Measurements from ENCODE around the gene DUSP22.
A peak's percentile ranks its signal among the peaks of the same experiment; 100 is the strongest.

DUSP22 gene

DNA sequence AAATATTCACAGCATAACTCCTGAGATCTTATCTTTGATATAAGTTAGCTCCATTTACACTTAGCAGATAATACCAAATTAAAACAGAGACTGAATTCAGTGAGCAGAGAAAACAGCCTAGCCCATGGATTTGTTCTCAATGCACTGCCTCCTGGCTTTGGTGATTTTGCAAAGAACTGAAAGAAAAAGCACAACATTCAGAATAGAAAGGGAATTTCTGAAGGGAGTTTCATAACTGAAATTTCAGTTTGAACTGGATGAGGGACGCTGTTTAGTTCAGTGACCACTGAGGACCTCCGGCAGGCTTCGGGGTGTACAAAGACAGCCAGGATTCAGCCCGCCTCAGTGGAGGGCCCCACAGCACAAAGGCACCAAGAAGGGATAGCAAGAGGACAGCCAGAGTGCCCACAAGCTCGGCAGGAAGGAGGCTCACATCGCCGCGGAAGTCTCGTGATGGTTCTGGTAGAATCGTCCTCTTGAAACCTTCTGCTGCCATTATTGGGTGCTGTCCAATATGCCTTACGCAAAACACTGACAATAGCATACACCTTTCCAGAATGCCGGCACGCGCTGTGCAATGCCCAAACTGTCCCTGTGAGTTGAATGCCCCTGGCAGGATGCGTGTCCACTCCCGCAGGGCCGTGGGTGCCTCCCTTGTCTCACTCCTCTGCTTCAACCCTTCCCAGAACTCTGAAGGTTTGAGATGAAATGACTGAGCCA lies 89.6 kb downstream of the DUSP22 start:
- DNase-seq (ENCODE audit: low spot score) = no peak

DNA sequence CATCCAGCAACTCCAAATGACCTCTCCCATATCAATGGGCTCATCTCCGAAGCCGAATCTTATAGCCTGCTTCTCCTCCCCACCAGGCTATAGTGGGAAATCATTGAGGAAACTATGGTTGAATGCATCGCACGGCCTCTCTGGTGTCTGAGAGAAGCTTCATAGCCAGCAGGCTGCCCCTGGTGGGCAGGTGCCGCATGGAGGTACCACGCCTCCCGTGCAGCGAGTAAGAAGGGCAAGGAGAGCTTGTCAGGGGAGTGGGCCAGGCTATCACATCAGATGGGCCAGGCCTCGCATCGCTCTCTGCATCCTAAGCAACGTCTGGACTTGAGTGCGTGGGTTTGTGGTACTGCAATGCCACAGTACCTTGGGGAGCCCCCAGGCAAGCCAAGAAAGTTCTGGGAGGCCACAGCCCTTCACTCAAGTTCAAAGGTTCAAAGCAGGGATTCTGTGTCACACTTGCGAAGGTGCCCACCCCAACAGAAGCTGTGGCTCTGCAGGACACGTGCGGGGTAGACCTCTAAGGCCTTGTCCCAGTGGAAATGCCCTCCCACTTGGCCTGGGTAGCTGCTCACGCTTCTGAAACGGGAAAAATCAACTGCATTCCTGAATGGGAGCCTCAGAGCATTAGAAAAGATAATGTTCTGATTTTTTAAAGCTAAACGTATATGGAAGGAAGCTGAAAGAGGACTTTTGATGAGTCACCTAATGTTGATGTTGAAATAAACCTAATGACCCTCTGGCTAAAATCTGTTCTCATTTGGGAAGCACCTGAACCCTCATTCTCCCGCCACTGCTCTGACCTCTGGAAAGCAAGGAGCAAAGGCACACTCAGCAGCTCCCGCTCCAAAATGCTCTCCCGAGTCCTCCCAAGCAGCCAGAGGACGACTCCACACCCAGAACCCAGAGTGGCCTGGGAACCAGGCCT lies 90.9 kb downstream of the DUSP22 start:
- no peak for DNase-seq (ENCODE audit: low spot score)

DNA sequence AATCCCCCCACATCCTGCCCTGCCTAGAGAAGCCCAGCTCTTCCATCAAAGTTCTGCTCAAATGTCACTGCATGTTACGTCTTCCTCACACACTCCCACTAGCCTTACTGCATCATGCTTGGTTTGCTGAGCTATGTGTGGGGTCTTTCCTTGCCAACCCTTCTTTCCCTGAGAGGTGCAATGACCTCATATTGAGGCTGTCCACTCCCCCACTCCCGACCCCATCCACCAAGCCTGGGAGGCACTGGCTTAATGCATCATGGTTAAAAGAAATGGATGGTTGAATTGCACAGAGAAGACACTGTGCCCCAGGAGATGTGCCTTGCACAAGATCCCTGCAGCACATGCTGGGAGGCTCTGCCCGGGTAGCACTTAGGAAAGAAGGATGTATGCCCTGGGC lies 91.6 kb downstream of the DUSP22 start:
- no peak for DNase-seq (ENCODE audit: low spot score)

DNA sequence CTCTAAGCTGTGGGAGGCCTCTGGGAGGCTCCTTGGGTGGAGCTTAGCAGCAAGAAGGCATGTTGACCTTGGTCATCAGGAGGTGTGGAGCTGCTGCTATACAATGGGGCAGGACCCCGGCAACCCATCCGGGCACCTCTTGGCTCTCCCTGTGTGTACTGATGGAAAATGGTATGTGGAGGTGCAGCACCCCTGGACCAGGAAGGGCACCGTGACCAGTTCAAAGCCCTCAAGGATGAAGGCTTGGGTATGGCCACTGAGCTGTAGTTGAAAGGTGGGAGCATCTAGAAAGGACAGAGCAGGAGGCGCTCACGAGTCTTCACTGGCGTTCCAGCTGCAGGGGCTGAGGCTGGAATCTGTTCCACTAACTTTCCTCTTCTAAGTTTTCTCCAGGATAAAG lies 92.6 kb downstream of the DUSP22 start:
- DNase-seq (ENCODE audit: low spot score) = no peak

DNA sequence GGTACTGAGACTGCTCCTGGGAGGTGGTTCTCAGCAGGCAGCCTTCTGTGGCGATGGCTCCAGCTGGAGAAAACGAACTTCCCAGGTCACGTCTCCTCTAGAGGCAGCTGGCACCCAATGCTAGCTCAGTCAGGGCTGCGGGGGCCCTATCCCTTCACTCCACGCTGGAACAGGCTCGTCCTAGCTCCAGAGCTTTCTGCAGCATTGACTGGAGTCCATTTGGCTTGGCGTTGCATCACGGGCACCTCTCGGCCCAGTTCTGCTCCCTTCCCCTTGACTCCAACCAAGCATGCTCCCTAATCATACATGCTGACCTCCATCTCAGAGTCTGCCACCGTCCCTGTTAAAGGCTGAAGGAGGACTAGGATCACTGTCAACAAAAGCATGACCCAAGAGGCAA lies 93.3 kb downstream of the DUSP22 start:
- DNase-seq (ENCODE audit: low spot score) = no peak

DNA sequence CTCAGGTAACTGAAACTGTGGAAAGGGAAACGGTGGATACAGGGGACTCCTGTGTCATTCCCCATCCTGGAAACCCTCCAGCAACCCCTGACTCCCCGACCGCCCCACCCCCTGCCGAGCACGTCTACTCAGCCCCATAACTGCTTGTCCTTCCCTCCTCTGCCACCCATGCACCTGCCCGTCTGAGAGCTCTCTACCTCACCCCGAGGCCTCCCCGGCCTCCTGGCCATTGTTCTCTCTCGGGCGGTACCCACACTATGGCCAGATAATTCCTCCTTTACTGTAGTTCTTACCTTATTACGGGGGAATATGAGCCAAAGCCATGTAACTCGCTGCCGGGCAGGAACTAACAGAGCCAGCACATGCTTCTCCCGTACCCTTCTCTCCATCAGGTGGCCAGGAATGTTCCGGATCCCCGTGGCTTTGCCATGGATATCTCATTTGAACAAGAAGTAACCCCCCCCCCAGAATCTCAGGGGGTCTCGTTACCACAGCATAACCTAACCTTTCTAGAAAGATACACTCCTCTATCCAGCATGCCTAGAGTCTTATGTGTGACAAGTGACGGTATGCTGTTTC lies 94.5 kb downstream of the DUSP22 start:
- DNase-seq (ENCODE audit: low spot score) = no peak

DNA sequence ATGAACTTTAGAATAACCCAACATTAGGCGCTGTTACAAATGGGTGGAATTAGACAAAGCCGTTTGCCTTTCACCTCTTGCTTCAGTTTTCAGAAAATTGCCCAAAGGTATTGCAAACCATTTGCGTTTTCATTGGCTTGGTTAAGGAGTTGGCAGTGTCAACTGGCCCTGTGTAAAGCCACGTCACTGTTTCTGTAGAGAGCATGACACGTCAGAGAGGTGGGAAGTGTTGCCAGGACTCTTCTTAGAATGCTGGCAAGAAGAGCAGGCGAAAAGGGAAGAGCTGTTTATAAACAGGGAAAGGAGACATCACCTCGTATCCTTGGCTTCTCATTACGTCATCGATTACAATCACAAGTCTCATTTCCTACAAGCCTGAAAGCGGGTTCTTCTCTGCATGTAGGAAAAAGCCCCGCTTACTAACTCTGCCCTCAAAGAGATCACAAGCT lies 95.0 kb downstream of the DUSP22 start:
- no peak for DNase-seq (ENCODE audit: low spot score)

DNA sequence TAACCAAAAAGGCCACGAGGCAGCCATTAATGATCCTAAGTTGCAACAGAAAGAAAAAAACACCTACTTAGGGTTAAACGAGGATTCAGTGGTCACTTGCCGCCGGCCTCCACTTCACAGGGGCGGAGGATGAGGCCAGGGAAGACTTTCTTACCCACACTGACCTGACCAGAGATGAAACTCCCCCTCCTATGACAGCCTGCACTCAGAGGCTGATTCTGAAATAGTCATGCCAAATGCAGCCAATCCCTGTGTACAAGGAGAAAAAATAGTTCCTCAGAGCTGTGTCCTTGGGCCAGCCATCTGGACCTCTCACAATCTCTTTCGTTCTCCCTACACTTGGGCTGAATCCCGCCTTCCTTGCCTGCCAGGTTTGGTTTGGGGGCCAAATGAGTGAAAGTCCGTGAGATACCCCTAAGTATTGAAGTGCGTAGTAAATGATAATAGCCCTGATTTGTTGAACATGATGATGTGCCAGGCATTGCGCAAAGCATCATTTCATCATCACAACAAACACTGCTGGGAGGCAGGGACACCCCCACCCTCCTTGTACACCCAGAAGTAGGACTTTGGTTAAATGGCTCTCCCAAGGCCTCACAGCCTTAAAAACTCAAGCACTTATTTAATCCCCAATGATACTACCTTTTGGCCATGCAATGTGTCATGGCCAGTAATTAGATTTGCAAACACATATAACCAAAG lies 96.1 kb downstream of the DUSP22 start:
- DNase-seq (ENCODE audit: low spot score) = no peak

DNA sequence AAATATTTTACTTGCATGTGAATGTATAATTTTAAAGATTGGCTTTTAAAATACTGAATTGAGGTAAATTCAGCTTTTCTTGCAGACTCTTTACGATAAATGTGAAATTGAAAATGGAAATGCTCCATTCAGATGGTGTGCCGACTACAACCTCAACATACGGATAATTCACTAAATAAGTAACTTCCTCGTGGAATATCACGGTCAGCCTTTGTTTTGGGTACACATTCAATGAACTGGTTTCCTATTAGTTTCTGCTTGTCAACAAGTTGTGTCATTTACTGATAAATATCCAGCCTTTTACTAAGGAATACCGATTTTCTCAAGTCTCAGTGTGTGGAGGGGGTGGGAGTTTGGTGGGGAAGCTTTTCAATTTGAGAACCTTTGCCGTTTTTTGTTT lies 96.9 kb downstream of the DUSP22 start:
- DNase-seq (ENCODE audit: low spot score) = no peak

DNA sequence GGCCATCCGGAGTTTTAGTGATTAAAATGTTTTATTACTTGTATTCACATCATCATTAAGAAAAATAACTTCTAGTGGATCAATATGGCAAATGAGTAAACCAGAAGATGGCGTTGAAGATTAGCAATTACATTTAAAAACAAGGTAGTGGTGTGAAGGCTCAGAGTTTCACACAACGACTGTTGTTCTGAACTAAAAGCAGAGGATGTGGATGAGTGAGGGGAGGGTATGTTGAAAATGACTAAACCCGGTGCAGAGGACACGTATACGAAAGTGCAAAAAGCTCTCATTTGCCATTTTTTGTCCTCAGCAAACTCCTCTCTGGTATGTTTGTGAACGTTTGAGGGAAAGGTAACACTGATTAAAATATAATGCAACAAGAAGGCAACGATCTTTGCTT lies 97.3 kb downstream of the DUSP22 start:
- no peak for DNase-seq (ENCODE audit: low spot score)

DNA sequence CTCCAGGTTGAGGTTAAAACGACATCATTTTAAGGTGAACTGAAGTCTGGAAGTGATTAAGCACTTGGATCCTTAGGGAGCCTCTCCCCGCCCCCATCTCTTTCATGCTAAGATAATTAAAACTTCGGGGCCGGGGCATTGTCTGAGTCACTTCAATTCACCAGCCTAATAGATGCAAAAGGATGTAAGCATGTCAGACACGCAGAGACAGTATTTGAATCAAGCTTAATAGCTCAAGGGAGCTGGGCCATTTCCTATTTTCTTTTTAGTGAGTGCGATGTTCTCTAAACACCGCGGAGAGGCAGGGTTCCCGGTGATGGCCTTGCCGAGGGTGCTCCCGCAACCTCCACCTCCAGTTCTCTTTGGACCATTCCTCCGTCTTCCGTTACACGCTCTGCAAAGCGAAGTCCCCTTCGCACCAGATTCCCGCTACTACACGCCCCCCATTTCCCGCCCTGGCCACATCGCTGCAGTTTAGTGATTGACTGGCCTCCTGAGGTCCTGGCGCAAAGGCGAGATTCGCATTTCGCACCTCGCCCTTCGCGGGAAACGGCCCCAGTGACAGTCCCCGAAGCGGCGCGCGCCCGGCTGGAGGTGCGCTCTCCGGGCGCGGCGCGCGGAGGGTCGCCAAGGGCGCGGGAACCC lies 98.7 kb downstream of the DUSP22 start:
- DNase-seq (ENCODE audit: low spot score) = no peak

DNA sequence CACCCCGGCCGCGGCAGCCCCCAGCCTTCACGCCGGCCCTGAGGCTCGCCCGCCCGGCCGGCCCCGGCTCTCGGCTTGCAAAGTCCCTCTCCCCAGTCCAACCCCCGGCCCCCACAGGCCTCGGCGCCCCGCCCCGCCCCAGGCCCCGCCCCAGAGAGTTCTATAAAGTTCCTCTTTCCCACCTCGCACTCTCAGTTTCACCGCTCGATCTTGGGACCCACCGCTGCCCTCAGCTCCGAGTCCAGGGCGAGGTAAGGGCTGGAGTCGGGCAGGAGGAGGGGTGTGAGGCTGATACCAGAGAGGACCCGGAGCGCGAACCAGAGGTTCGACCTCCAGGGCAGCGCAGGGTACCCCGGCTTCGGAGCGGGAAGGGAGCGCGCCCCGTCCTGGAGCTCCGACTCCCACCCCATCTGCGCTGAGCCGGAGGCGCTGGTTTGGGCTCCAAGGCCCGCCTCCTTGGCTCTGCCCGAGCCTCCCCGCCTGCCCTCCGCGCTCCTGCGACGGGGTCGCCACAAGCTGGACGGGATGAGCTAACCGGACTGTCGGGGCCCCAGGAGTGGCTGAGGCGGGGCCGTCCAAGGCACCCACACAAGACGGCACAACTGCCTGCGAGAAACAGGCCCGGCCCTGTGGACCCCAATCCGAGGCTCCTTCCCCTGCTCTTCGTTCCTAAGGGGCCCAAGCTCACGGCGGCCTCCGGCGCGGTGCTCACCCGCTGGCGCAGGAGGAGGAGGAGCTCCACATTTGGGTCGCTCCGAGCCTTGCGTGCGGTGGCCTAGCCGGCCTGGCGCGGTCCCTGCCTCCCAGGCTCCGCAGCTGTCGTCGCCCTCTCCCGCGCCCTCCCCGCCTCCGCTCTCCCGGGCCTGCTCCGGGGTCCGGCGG lies 99.5 kb downstream of the DUSP22 start, which contains the start of gene IRF4:
TSS of gene IRF4 (plus strand) at position 194 of the 882 bp plus-strand sequence. CDS start 1,401 bp downstream, outside the sequence.
- peak; percentile 78 for DNase-seq (ENCODE audit: low spot score)

DNA sequence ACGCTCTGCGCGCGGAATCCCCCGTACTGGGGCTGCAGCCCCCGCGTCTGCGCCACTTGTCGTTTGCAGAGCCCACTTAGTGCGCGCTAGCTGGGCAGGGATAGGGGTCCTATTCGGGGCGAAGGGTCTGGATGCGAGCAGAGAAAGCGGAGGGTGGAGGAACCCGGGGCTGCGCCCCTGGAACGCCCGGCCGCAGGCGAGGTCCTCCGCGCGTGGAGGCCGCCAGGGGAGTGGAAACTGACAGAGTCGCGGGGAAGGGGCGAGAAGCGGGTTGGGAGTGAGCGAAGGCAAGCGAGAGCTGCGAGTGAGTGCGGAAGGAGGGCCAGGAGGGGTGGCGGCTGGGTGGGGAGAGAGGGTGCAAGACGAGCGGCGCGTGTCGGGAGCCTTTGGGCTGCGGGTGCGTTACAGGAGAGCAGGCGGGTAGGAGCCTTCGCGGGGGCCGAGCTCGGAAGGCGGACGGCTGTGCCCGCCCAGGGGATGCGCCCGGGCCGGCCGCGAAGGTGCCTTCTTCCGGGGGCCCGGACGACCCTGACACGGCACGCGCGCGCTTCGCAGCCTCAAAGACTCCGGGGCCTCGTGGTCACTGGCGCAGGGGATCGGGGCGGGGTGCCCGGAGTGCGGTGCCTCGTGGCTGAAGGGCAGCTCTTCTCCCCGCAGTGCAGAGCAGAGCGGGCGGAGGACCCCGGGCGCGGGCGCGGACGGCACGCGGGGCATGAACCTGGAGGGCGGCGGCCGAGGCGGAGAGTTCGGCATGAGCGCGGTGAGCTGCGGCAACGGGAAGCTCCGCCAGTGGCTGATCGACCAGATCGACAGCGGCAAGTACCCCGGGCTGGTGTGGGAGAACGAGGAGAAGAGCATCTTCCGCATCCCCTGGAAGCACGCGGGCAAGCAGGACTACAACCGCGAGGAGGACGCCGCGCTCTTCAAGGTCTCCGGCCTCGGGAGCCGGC lies 100.4 kb downstream of the DUSP22 start:
- no peak for DNase-seq (ENCODE audit: low spot score)

DNA sequence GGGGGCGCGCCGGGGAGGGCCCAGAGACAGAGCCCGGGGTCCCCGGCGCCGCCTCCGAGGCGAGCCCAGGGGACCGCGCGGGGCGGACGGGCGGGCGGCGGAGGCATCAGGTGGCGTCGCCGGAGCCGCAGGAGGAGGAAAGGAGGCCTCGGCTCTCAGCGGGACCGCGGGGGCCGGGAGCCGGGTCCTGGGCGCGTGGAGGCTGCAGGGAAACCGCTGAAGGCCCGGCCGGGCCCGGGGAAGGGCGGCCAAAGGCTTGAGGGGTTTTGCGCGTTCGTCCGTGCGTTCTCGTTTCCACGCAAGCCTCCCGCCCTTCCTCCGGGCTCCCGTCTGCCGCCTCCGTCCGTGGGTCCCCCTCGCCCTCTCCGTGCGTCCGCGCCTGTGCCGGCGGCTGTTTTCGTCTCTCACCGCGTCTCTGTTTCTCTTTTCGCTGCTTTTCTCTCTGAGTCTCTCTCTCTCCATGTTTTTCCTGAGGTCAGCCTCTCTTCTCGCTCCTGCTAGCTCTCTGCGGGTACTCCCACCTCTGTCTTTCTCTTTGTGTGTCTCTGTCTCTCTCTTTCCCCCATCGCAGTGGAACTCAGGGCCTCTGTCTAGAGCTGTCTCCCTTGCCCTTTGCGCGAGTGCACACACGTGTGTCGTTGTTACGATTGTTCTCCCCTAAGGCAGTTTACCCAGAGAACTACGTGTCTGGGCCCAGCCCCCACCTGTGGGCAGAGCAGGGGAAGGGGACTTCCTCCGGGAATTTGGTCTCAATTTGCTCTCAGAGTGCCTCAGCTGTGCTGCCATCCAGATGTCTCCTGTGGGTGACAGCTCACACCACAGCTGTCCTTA lies 101.3 kb downstream of the DUSP22 start:
- DNase-seq (ENCODE audit: low spot score) = no peak

DNA sequence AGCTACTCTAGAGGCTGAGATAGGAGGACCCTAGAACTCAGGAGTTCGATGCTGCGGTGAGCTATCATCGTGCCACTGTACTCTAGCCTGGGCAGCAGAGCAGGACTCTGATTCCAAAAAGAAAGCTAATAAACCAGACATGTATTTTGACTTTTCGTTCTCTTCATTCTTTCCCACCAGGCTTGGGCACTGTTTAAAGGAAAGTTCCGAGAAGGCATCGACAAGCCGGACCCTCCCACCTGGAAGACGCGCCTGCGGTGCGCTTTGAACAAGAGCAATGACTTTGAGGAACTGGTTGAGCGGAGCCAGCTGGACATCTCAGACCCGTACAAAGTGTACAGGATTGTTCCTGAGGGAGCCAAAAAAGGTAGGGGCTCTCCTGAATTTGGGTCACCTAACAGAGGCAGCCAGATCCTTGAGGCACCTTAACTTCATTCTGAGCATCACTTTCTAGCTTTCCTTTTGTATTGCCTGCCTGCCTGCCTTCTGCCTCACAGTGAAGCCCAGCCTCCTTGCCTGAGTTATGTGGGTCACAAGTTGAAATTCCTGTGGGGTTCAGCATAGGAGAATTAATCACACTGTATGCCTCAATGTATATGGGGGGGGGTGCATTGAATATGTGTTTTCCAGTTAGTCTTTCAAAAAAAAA lies 102.5 kb downstream of the DUSP22 start:
- DNase-seq (ENCODE audit: low spot score) = no peak

DNA sequence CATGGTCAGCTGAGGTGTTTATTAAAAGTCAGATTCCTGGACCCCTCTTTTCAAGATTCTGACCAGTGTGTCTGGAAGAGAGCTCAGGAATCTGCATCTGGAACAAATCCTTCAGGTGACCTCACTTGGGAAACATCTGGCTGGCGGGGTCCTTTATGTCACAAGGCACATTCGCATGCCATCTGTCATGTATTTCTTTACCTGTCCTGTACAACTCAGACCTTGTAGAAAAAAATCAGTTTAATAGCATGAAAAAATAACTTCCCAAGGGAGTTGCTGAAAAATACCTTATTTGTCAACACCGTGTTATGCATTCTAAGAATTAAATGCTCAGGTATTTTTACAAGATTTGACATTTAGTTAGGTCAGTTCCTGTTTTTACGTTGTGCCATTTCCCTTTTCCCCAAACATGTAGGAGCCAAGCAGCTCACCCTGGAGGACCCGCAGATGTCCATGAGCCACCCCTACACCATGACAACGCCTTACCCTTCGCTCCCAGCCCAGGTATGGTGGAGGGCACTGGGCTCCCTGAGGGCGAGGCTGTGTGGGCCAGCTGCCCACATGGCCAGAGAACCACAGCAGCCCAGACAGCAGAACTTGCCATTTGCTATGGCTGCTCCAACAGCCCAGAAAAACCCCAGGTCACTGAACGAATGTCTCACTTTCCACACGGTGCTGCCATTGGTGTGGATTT lies 103.3 kb downstream of the DUSP22 start:
- DNase-seq (ENCODE audit: low spot score) = no peak

DNA sequence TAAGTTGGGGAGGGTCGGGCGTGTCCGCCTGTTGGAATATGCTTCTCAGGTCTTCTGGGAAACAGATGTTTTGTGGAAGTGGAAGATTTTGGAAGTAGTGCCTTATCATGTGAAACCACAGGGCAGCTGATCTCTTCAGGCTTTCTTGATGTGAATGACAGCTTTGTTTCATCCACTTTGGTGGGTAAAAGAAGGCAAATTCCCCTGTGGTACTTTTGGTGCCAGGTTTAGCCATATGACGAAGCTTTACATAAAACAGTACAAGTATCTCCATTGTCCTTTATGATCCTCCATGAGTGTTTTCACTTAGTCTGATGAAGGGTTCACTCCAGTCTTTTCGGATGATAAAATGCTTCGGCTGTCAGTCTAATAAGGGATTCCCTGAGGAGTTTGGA lies 103.8 kb downstream of the DUSP22 start:
- DNase-seq (ENCODE audit: low spot score) = no peak
